ENCODE results near the gene POLE. TPM values are rescaled to one million over a fixed set of nuclear protein-coding genes. Genes with fewer than 3 reads are reported as not detected.

Gene POLE
- total RNA-seq, 1 experiment from 2014 or later = 62.9 TPM

DNA sequence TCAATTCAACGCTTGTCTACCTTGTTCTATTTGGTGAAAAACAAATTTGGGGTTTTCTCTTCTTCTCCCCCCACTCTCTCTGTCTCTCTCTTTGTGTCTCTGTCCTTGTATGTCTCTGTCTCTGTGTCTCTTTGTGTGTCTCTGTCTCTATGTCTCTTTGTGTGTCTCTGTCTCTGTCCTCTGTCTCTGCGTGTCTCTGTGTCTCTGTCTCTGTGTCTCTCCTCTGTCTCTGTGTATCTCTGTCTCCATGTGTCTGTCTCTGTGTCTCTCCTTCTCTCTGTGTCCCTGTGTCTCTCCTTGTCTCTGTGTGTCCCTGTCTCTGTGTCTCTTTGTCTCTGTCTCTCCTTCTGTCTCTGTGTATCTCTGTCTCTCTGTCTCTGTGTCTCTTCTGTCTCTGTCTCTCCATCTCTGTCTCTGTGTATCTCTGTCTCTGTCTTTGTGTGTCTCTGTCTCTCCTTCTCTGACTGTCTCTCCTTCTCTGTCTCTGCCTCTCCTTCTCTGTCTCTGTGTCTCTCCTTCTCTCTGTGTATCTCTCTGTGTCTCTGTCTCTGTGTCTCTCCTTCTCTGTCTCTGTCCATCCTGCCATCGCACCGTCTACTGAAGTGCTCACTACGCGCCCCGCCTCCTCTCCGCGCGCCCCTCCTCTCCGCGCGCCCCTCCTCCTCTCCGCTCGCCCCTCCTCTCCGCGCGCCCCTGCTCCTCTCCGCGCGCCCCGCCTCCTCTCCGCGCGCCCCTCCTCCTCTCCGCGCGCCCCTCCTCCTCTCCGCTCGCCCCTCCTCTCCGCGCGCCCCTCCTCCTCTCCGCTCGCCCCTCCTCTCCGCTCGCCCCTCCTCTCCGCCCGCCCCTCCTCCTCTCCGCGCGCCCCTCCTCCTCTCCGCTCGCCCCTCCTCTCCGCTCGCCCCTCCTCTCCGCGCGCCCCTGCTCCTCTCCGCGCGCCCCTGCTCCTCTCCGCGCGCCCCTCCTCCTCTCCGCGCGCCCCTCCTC is 89.5 kb downstream of the POLE start:
- peak overlapping the region; percentile 72 for H3K4me2 ChIP-seq
- H3F3A ChIP-seq (ENCODE audit: insufficient read depth, low read depth) = peaks cover 23% of the 10 kb centered on the region
- TF ChIP-seq, protein P1, sequence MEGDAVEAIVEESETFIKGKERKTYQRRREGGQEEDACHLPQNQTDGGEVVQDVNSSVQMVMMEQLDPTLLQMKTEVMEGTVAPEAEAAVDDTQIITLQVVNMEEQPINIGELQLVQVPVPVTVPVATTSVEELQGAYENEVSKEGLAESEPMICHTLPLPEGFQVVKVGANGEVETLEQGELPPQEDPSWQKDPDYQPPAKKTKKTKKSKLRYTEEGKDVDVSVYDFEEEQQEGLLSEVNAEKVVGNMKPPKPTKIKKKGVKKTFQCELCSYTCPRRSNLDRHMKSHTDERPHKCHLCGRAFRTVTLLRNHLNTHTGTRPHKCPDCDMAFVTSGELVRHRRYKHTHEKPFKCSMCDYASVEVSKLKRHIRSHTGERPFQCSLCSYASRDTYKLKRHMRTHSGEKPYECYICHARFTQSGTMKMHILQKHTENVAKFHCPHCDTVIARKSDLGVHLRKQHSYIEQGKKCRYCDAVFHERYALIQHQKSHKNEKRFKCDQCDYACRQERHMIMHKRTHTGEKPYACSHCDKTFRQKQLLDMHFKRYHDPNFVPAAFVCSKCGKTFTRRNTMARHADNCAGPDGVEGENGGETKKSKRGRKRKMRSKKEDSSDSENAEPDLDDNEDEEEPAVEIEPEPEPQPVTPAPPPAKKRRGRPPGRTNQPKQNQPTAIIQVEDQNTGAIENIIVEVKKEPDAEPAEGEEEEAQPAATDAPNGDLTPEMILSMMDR (conservative IDR thresholded peaks at IDR 0.05) = no peak
- no peak for TF ChIP-seq EZH2 (IDR thresholded peaks at IDR 0.05; ENCODE audit: low read depth)
- no peaks in the 10 kb centered on the region for H3K9me3 ChIP-seq (ENCODE audit: insufficient read depth, low read depth)
- ChIA-PET POLR2A (ENCODE audit: unreplicated experiment) (no interaction called here), CTCF (no interaction called here)
- H4K20me1 ChIP-seq (ENCODE audit: insufficient read depth) = no peaks in the 10 kb centered on the region
- H3K36me3 ChIP-seq (ENCODE audit: low read depth) = no peaks in the 10 kb centered on the region
- H3K79me2 ChIP-seq (ENCODE audit: low read depth) = no peaks in the 10 kb centered on the region
- no peaks in the 10 kb centered on the region; the same call in 1 of the 2 replicates for H3K4me1 ChIP-seq (replicated peaks; ENCODE audit: insufficient read depth)
- peak overlapping the region; percentile 48; the same call in 1 of the 2 replicates for H3K4me3 ChIP-seq
- H3K27ac ChIP-seq = no peak overlapping the region
- DNase-seq = peak in 1 of 2 experiments; percentile 32
- peaks cover 29% of the 10 kb centered on the region for H3K27me3 ChIP-seq (ENCODE audit: insufficient read depth, low read depth)
- H3K9me2 ChIP-seq (ENCODE audit: insufficient read depth) = no peaks in the 10 kb centered on the region
- intact Hi-C loops (cut with micrococcal nuclease; ENCODE audit: unreplicated experiment) = no loop called here
- no TSS peak for BruUV-seq (replicated peaks)
- peak overlapping the region; percentile 70; the same call in 1 of the 2 replicates for H2AFZ ChIP-seq

DNA sequence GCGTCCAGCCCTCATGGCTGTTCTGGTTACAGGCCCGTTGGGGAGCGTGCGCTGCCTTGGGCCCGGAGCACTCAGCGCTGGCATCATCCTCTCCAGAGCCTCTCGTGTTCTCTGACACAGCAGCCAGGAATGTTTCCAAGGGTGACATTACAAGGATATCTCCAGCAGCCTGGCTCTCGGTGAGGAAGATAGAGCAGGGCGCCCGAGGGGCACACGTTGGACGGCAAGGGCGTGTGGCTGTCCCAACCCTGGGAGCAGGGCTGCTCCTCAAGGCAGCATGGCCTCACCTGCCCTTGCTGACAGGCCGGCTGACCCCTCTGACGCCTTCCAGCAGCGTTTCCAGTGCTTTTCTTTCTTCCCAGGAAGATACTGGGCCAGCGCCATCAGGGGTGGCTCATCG is 91.1 kb downstream of the POLE start:
- CTCF ChIA-PET = no interaction called here
- Histone ChIP-seq H3K4me2 (no peak overlapping the region), H3F3A (ENCODE audit: insufficient read depth, low read depth) (peaks cover 23% of the 10 kb centered on the region), H3K9me2 (ENCODE audit: insufficient read depth) (no peaks in the 10 kb centered on the region), H3K79me2 (ENCODE audit: low read depth) (no peaks in the 10 kb centered on the region), H3K27ac (no peak overlapping the region), H4K20me1 (ENCODE audit: insufficient read depth) (no peaks in the 10 kb centered on the region), H3K4me1 (replicated peaks; ENCODE audit: insufficient read depth) (no peaks in the 10 kb centered on the region; the same call in 1 of the 2 replicates), H3K27me3 (ENCODE audit: insufficient read depth, low read depth) (peaks cover 22% of the 10 kb centered on the region), H3K4me3 (no peak overlapping the region), H3K9me3 (ENCODE audit: insufficient read depth, low read depth) (no peaks in the 10 kb centered on the region), H2AFZ (no peak overlapping the region), H3K36me3 (ENCODE audit: low read depth) (no peaks in the 10 kb centered on the region)
- POLR2A ChIA-PET (ENCODE audit: unreplicated experiment) = no interaction called here
- DNase-seq = peak; percentile 42 to 49
- TF ChIP-seq, protein P1 (conservative IDR thresholded peaks at IDR 0.05) = no peak
- no peak for TF ChIP-seq EZH2 (IDR thresholded peaks at IDR 0.05; ENCODE audit: low read depth)
- no TSS peak for BruUV-seq (replicated peaks)
- intact Hi-C loops (cut with micrococcal nuclease; ENCODE audit: unreplicated experiment) = no loop called here

DNA sequence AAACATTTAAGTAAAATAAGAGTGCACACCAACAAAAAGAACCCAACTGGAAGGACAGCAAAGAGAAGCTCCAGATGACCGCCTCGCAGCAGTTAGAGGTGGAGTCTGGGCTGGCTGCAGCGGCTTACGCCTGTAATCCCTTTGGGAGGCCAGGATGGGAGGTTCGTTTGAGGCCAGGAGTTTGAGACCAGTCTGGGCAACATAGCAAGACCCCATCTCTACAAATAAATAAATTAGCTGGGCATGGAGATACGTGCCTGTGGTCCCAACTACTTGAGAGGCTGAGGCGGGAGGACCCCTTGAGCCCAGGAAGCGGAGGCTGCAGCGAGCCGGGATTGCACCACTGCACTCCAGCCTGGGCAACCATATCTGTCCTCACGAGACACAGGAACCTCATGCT is 92.0 kb downstream of the POLE start:
- Histone ChIP-seq H3K27me3 (ENCODE audit: insufficient read depth, low read depth) (peaks cover 21% of the 10 kb centered on the region), H3K9me2 (ENCODE audit: insufficient read depth) (no peaks in the 10 kb centered on the region), H3F3A (ENCODE audit: insufficient read depth, low read depth) (peaks cover 23% of the 10 kb centered on the region), H3K4me3 (no peak overlapping the region), H3K79me2 (ENCODE audit: low read depth) (no peaks in the 10 kb centered on the region), H3K36me3 (ENCODE audit: low read depth) (no peaks in the 10 kb centered on the region), H2AFZ (no peak overlapping the region), H3K4me1 (replicated peaks; ENCODE audit: insufficient read depth) (no peaks in the 10 kb centered on the region; the same call in 1 of the 2 replicates), H3K9me3 (ENCODE audit: insufficient read depth, low read depth) (no peaks in the 10 kb centered on the region), H3K27ac (no peak overlapping the region), H4K20me1 (ENCODE audit: insufficient read depth) (no peaks in the 10 kb centered on the region), H3K4me2 (no peak overlapping the region)
- POLR2A ChIA-PET (ENCODE audit: unreplicated experiment) = no interaction called here
- intact Hi-C loops (cut with micrococcal nuclease; ENCODE audit: unreplicated experiment) = no loop called here
- no peak for DNase-seq
- BruUV-seq (replicated peaks) = no TSS peak
- CTCF ChIA-PET = no interaction called here
- TF ChIP-seq EZH2 (IDR thresholded peaks at IDR 0.05; ENCODE audit: low read depth) = no peak
- TF ChIP-seq, protein P1 (conservative IDR thresholded peaks at IDR 0.05) = no peak
